Peyer's patch (tissue), 4 donors: ENCODE results near the gene ZMYND10.

Experiments
- CTCF ChIP-seq, 6 experiments: fragments of 450-650 bp in 4 of 6; fragments of 200-600 bp in 2 of 6; sonication (generic) in 1 of 6; IDR thresholded peaks; one replicate each; pipeline ENCODE4 v1.5.1; 2017 to 2019; ENCODE audit warnings: antibody characterized with exemption in 6 of 6, mild to moderate bottlenecking in 3 of 6, moderate library complexity in 1 of 6
- POLR2A ChIP-seq, 2 donors: fragments of 450-650 bp; IDR thresholded peaks; one replicate each; pipeline ENCODE4 v1.5.1; 2017; ENCODE audit warnings: antibody characterized with exemption in 2 of 2, mild to moderate bottlenecking in 2 of 2, moderate library complexity in 2 of 2

GRCh38 chr3:50365842-50366220 is 20.3 kb upstream of the ZMYND10 start:
- TF ChIP-seq CTCF (IDR thresholded peaks at IDR 0.05): no peak
- no peak for TF ChIP-seq POLR2A (IDR thresholded peaks at IDR 0.05)
